Neural cell (in vitro differentiated cells): ENCODE measurements around the gene MYO3B. TPM values are rescaled to one million over a fixed set of nuclear protein-coding genes. Genes with fewer than 3 reads are reported as not detected.

Source experiments
- H2AFZ ChIP-seq: fragments of 200-600, 300-800 bp; sonication (generic), shearing (Covaris generic); 2 replicates; pipeline ENCODE4 v1.6.0; 2014; ENCODE audit warnings: low read depth, mild to moderate bottlenecking, antibody characterized with exemption, low read length, moderate library complexity
- H3F3A ChIP-seq: fragments of 200-600 bp; shearing (Covaris generic); 2 replicates; pipeline ENCODE4 v1.6.1; 2016; ENCODE audit warnings: mild to moderate bottlenecking, moderate library complexity, mixed read lengths, antibody characterized with exemption, low read length; ENCODE audit not compliant: insufficient read depth, poor library complexity, severe bottlenecking
- H3K27ac ChIP-seq: fragments of 200-600, 300-800 bp; sonication (generic), shearing (Covaris generic); 2 replicates; pipeline ENCODE4 v1.5.1; 2014; ENCODE audit warnings: mild to moderate bottlenecking, low read length, moderate library complexity
- H3K27me3 ChIP-seq: fragments of 300-800, 200-600 bp; sonication (generic), shearing (Covaris generic); 2 replicates; pipeline ENCODE4 v1.6.0; 2014; ENCODE audit warnings: mild to moderate bottlenecking, low read depth, low read length, moderate library complexity; ENCODE audit not compliant: insufficient read depth
- H3K36me3 ChIP-seq: fragments of 300-800, 200-600 bp; sonication (generic), shearing (Covaris generic); 2 replicates; pipeline ENCODE4 v1.5.1; 2014; ENCODE audit warnings: mild to moderate bottlenecking, antibody characterized with exemption, low read length, moderate library complexity; ENCODE audit not compliant: insufficient read depth
- H3K4me2 ChIP-seq: fragments of 300-800, 200-600 bp; sonication (generic), shearing (Covaris generic); 2 replicates; pipeline ENCODE4 v1.6.0; 2014; ENCODE audit warnings: mild to moderate bottlenecking, low read length
- H3K4me3 ChIP-seq: fragments of 300-800, 200-600 bp; sonication (generic), shearing (Covaris generic); 2 replicates; pipeline ENCODE4 v1.5.1; 2014; ENCODE audit warnings: mild to moderate bottlenecking, low read length, moderate library complexity
- H3K79me2 ChIP-seq: fragments of 200-600 bp; shearing (Covaris generic); replicated peaks from 2 replicates; pipeline ENCODE4 v1.6.0; 2014; ENCODE audit warnings: mild to moderate bottlenecking, low read length, moderate library complexity; ENCODE audit not compliant: insufficient read depth
- H3K9ac ChIP-seq: fragments of 300-800, 200-600 bp; sonication (generic), shearing (Covaris generic); 2 replicates; pipeline ENCODE4 v1.6.1; 2016; ENCODE audit warnings: mild to moderate bottlenecking, low read length, mixed read lengths
- H3K9me2 ChIP-seq: fragments of 200-600 bp; shearing (Covaris generic); 2 replicates; pipeline ENCODE4 v1.6.1; 2016; ENCODE audit warnings: mild to moderate bottlenecking, low read length, mixed read lengths; ENCODE audit not compliant: insufficient read depth
- H3K9me3 ChIP-seq: fragments of 200-600, 300-800 bp; sonication (generic), shearing (Covaris generic); 2 replicates; pipeline ENCODE4 v1.6.1; 2016; ENCODE audit warnings: mild to moderate bottlenecking, mixed run types, low read length, moderate library complexity, mixed read lengths
- H4K20me1 ChIP-seq: fragments of 200-600 bp; shearing (Covaris generic); 2 replicates; pipeline ENCODE4 v1.6.1; 2016; ENCODE audit warnings: mild to moderate bottlenecking, mixed run types; ENCODE audit not compliant: insufficient read depth
- CTCF ChIP-seq: fragments of 450-650 bp; IDR thresholded peaks from 2 replicates; pipeline ENCODE4 v1.5.1; 2014; ENCODE audit warnings: antibody characterized with exemption, mild to moderate bottlenecking, moderate library complexity; ENCODE audit not compliant: poor library complexity, severe bottlenecking
- EP300 ChIP-seq: fragments of 450-650 bp; conservative IDR thresholded peaks from 2 replicates; pipeline ENCODE4 v1.6.1; 2014; ENCODE audit warnings: antibody characterized with exemption, mild to moderate bottlenecking, moderate library complexity; ENCODE audit not compliant: poor library complexity, severe bottlenecking
- EZH2 ChIP-seq: fragments of 200-600, 300-800 bp; shearing (Covaris generic), sonication (generic); IDR thresholded peaks from 2 replicates; pipeline ENCODE4 v1.6.1; 2014; ENCODE audit warnings: antibody characterized with exemption, low read length, borderline replicate concordance, mild to moderate bottlenecking; ENCODE audit not compliant: insufficient read depth, poor library complexity, severe bottlenecking
- MXI1 ChIP-seq: fragments of 450-650 bp; conservative IDR thresholded peaks from 2 replicates; pipeline ENCODE4 v1.6.1; 2014; ENCODE audit warnings: antibody characterized with exemption, mild to moderate bottlenecking; ENCODE audit not compliant: poor library complexity, severe bottlenecking
- POLR2AphosphoS5 ChIP-seq: IDR thresholded peaks from 2 replicates; pipeline ENCODE4 v1.6.1; 2012
- RAD21 ChIP-seq: fragments of 450-650 bp; conservative IDR thresholded peaks from 2 replicates; pipeline ENCODE4 v1.6.1; 2014; ENCODE audit warnings: antibody characterized with exemption, mild to moderate bottlenecking, moderate library complexity
- REST ChIP-seq: IDR thresholded peaks from 2 replicates; pipeline ENCODE4 v1.6.1; 2012; ENCODE audit warnings: borderline replicate concordance
- SMC3 ChIP-seq: fragments of 450-650 bp; conservative IDR thresholded peaks from 2 replicates; pipeline ENCODE4 v1.6.1; 2014; ENCODE audit warnings: antibody characterized with exemption, mild to moderate bottlenecking, moderate library complexity; ENCODE audit not compliant: poor library complexity
- TAF1 ChIP-seq: IDR thresholded peaks from 2 replicates; pipeline ENCODE4 v1.6.1; 2012; ENCODE audit warnings: low read depth
- polyA plus RNA-seq: library from polyadenylated mRNA; depleted of rRNA; stranded (reverse); fragments of >200 nt; gene quantifications from 2 replicates; pipeline ENCODE4 v1.2.3, GENCODE V29; 2014

The MYO3B gene
- polyA plus RNA-seq, 1 donor from 2014 or later: 0.11 TPM

GRCh38 chr2:170393861-170394498 lies 216.0 kb downstream of the MYO3B start:
- Histone ChIP-seq H3K4me2 (no peak overlapping the region), H3K9me2 (no peaks in the 10 kb centered on the region), H2AFZ (no peak overlapping the region), H3K9ac (no peak overlapping the region), H3K27ac (no peak overlapping the region), H3K36me3 (no peaks in the 10 kb centered on the region), H3F3A (no peaks in the 10 kb centered on the region), H3K27me3 (no peaks in the 10 kb centered on the region), H3K79me2 (no peaks in the 10 kb centered on the region), H4K20me1 (no peaks in the 10 kb centered on the region), H3K9me3 (no peaks in the 10 kb centered on the region), H3K4me3 (no peak overlapping the region)
- no peak for TF ChIP-seq RAD21

DNA sequence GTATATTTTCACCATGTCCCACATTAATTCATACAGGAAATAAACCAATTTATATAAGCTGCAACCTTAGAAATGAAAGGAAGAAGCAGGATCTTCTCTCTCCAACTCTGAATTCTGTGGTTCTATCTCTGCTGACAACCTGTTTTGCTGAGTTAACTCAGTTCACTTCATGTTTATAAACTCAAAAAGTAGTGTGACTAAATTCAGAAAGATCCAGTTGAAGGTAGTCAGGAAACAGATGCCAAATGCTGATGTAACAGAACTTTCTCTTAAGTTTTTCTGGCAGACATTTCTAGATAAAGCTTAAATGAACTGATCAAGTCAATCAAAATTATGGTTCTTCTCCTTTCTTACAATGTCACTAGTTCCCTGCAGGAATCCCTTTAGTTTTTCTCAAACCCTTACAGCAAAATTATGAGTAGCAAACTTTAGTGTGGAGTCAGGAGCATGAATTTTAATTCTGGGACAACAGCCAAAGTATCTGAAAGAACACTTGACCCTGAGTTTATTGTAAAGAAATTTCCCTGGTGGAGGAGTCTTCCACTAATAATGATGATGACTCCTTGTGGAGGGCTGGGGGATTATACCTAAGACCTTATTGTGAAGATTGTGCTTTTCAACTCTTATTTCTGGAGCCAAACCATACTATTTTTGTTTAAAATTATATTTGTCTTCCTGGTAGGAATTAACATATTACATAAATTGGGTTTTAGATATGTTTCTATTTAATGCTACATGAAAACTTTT lies 216.9 kb downstream of the MYO3B start:
- Histone ChIP-seq H3F3A (no peaks in the 10 kb centered on the region), H3K4me3 (no peak overlapping the region)
- no peak for TF ChIP-seq RAD21
- no peak for TF ChIP-seq TAF1
- no peak for TF ChIP-seq EP300
- TF ChIP-seq REST: no peak
- TF ChIP-seq CTCF: no peak

DNA sequence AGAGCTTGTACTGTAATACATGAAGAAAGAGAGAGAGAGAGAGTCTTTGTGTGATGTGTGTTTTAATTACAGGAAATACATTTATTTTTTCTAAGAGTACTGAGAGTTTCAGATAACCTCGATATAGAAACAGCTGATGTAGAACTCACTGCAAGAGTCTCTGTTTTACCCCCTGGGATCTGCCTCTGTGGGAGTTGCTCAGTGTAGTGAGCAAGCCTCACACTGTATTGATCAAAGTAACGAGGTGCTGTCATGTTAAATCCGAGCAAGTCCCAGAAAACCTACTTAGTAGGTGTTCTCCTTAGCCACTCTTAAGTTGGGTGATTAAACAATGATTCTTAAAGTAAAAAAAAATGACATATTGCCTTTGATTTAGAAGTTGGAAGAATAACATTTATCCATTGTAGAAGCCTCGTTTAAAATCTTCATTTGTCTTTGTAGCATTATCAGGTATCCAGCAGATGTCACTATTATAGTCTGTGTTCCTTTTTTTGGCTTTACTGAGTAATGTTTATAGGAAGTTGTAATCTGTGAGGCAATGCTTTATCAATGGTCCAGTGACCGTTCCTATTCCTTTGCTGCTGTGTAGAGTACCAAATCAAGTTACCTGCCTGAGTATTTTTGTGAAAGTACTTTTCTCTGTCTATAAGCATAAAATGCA lies 219.0 kb downstream of the MYO3B start:
- no peaks in the 10 kb centered on the region for H3K9me3 ChIP-seq
- H3K27me3 ChIP-seq: no peaks in the 10 kb centered on the region
- no peak overlapping the region for H3K9ac ChIP-seq
- H2AFZ ChIP-seq: no peak overlapping the region
- H3K79me2 ChIP-seq: no peaks in the 10 kb centered on the region
- no peak overlapping the region for H3K4me3 ChIP-seq
- H3F3A ChIP-seq: no peaks in the 10 kb centered on the region
- H3K4me2 ChIP-seq: no peak overlapping the region
- no peaks in the 10 kb centered on the region for H3K9me2 ChIP-seq
- H3K27ac ChIP-seq: no peak overlapping the region
- H3K36me3 ChIP-seq: no peaks in the 10 kb centered on the region
- no peaks in the 10 kb centered on the region for H4K20me1 ChIP-seq
- no peak for TF ChIP-seq MXI1
- no peak for TF ChIP-seq EZH2
- TF ChIP-seq EP300: no peak
- no peak for TF ChIP-seq TAF1
- TF ChIP-seq CTCF: peak; percentile 64
- TF ChIP-seq SMC3: peak; percentile 69
- TF ChIP-seq RAD21: peak; percentile 61
- TF ChIP-seq POLR2AphosphoS5: no peak

More for the DNA sequence above, 216.9 kb downstream of the MYO3B start:
- Histone ChIP-seq H2AFZ (no peak overlapping the region), H3K4me2 (no peak overlapping the region), H4K20me1 (no peaks in the 10 kb centered on the region), H3K79me2 (no peaks in the 10 kb centered on the region), H3K9ac (no peak overlapping the region), H3K9me3 (no peaks in the 10 kb centered on the region), H3K27ac (no peak overlapping the region), H3K9me2 (no peaks in the 10 kb centered on the region), H3K36me3 (no peaks in the 10 kb centered on the region), H3K27me3 (no peaks in the 10 kb centered on the region)
